ENCODE measurements around the gene SPATA18.
"Not testable (repeated sequence)": the region's sequence is repeated elsewhere in the genome, so short reads cannot be mapped to it uniquely, and the experiment has no call there.

SPATA18 gene

DNA sequence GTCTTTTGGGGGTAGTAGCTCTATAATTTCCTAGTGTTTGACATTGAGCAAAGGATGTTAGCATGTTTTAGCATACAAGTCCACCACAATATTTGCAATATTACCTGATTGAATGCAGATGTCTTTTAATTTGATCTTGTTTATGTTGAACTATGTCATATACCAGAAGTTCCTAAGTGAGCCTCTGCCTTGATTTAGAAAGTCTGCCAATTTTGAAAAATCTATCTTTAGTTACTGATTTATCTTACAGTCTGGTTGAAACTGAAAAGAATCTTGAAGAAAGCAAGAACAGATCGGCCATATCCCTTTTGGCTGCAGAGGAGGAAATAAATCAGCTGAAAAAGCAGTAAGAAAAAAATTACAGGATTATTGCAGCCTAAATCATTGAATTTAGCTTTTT is 18.5 kb downstream of the SPATA18 start:
- TF ChIP-seq, protein P1, sequence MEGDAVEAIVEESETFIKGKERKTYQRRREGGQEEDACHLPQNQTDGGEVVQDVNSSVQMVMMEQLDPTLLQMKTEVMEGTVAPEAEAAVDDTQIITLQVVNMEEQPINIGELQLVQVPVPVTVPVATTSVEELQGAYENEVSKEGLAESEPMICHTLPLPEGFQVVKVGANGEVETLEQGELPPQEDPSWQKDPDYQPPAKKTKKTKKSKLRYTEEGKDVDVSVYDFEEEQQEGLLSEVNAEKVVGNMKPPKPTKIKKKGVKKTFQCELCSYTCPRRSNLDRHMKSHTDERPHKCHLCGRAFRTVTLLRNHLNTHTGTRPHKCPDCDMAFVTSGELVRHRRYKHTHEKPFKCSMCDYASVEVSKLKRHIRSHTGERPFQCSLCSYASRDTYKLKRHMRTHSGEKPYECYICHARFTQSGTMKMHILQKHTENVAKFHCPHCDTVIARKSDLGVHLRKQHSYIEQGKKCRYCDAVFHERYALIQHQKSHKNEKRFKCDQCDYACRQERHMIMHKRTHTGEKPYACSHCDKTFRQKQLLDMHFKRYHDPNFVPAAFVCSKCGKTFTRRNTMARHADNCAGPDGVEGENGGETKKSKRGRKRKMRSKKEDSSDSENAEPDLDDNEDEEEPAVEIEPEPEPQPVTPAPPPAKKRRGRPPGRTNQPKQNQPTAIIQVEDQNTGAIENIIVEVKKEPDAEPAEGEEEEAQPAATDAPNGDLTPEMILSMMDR (IDR thresholded peaks at IDR 0.05; ENCODE audit: low read depth, low read length, missing control alignments): no peak
- H3K4me3 ChIP-seq (ENCODE audit: low read depth, low read length): no peak overlapping the region
- no peak for DNase-seq (ENCODE audit: low read depth)

DNA sequence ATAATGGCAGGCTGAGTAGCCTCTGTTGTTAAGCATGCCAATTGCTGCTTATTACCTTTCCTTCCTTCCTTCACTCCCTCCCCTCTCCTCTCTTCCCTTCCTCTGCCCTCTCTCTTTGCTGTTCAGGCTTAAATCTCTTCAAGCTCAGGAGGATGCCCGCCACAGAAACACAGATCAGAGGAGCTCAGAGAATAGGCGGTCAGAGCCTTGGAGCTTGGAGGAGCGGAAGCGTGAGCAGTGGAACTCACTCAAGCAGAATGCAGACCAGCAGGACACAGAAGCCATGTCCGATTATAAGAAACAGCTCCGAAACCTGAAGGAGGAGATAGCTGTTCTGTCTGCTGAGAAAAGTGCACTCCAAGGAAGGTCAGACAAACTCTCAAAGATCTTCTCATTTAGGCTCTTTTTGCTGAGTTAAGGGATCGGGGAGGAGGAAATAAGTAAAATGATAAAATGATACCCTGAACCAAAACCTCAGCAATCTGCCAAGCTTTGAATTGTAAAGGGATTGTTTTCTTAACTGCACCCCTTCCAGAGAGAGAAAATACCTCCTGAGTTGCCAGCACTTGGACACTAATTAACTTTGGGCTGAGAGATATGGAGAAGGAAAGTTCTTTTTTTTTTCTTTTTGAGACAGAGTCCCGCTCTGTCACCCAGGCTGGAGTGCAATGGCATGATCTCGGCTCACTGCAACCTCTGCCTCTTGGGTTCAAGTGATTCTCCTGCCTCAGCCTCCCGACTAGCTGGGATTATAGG is 20.9 kb downstream of the SPATA18 start:
- no peak overlapping the region for H3K4me3 ChIP-seq (ENCODE audit: low read depth, low read length)
- DNase-seq (ENCODE audit: low read depth): no peak
- TF ChIP-seq, protein P1 (IDR thresholded peaks at IDR 0.05; ENCODE audit: low read depth, low read length, missing control alignments): no peak

DNA sequence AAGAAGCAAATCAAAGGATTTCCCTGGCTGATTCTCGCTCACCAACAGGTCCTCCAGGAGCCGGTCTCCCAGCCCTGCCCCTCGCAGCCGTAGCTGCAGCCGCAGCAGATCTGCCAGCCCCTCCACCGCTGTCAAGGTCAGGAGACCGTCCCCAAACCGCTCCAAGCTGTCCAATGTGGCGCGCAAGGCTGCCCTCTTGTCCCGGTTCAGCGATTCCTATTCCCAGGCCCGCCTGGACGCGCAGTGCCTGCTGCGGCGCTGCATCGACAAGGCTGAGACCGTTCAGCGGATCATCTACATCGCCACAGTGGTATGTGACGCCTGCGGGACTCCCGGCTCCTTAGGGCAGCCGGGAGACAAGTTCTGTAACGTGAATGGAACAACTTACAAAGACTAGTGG is 25.6 kb downstream of the SPATA18 start:
- no peak for DNase-seq (ENCODE audit: low read depth)

DNA sequence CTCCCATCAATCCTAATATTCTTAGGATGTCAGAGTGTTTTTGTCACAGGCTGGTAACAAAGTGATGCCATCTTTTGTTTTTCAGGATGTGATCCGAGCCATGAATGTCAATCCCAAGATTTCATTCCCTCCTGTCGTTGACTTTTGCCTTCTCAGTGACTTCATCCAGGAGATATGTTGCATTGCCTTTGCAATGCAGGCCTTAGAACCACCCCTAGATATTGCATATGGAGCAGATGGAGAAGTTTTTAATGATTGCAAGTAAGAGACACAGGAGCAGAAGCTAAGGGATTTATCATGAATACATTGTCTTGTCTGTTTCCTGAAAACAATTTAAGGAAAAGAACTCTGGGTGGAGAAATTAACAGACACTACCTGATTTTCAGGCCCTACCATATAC is 28.6 kb downstream of the SPATA18 start:
- DNase-seq (ENCODE audit: low read depth): no peak
- TF ChIP-seq, protein P1 (IDR thresholded peaks at IDR 0.05; ENCODE audit: low read depth, low read length, missing control alignments): no peak
- H3K4me3 ChIP-seq (ENCODE audit: low read depth, low read length): no peak overlapping the region

More for the DNA sequence above, 25.6 kb downstream of the SPATA18 start:
- TF ChIP-seq, protein P1 (IDR thresholded peaks at IDR 0.05; ENCODE audit: low read depth, low read length, missing control alignments): no peak
- H3K4me3 ChIP-seq (ENCODE audit: low read depth, low read length): no peak overlapping the region

DNA sequence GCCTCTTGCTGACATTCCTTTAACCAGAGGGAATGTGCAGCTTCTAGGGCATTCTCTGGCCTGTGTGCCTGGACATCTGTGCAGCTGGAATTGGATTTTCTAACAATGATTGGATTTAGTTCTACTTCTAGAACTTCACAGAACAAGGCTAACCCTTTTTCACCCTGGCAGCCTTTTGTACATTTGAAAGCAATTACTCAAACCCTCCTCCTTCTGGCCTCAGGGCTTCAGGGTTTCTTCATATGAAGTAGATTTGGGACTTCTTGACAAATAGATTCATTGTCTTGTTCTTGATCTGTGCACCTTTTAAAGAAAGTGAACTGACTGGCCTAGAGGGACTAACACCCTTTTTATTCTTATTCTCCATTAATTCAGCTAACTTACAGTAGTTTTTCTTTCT is 30.1 kb downstream of the SPATA18 start:
- TF ChIP-seq, protein P1 (IDR thresholded peaks at IDR 0.05; ENCODE audit: low read depth, low read length, missing control alignments): no peak
- H3K4me3 ChIP-seq (ENCODE audit: low read depth, low read length): no peak overlapping the region
- DNase-seq (ENCODE audit: low read depth): no peak

DNA sequence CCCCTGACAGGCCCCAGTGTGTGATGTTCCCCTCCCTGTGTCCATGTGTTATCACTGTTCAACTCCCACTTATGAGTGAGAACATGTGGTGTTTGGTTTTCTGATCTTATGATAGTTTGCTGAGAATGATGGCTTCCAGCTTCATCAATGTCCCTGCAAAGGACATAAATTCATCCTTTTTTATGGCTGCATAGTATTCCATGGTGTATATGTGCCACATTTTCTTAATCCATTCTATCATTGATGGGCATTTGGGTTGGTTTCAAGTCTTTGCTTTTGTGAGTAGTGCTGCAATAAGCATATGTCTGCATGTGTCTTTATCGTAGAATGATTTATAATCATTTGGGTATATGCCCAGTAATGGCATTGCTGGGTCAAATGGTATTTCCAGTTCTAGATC is 35.3 kb downstream of the SPATA18 start:
- H3K4me3 ChIP-seq (ENCODE audit: low read depth, low read length); DNase-seq (ENCODE audit: low read depth): not testable (repeated sequence)

DNA sequence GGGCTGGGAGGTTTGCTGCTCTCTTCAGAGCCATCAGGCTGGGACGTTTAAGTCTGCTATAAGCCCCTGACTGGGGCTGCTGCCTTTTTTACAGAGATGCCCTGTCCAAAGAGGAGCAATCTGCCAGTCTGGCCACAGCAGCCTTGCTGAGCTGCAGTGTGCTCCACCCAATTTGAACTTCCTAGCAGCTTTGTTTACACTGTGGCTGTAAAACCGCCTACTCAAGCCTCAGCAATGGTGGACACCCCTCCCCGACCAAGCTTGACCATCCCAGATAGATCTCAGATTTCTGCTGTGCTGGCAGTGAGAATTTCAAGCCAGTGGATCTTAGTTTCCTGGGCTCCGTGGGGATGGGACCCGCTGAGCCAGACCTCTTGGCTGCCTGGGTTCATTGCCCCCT is 40.7 kb downstream of the SPATA18 start:
- no peak overlapping the region for H3K4me3 ChIP-seq (ENCODE audit: low read depth, low read length)
- no peak for DNase-seq (ENCODE audit: low read depth)
- TF ChIP-seq, protein P1 (IDR thresholded peaks at IDR 0.05; ENCODE audit: low read depth, low read length, missing control alignments): no peak
